Large intestine (tissue), 3 donors: ENCODE results near the gene MR1. TPM values are rescaled to one million over a fixed set of nuclear protein-coding genes. Genes with fewer than 3 reads are reported as not detected.

Experiments used
- DNase-seq, 2 donors: peaks; one replicate each; pipeline versions ENCODE4 v3.0.0 to v3.0.0-alpha.2; 2013
- H3K27ac ChIP-seq: one replicate; pipeline ENCODE4 v1.5.1; 2013; ENCODE audit warnings: low read length
- H3K27me3 ChIP-seq: 2 replicates; pipeline ENCODE4 v1.6.1; 2013; ENCODE audit warnings: low read length; ENCODE audit not compliant: control insufficient read depth, insufficient read depth
- H3K36me3 ChIP-seq: 2 replicates; pipeline ENCODE4 v1.6.1; 2013; ENCODE audit warnings: low read length; ENCODE audit not compliant: control insufficient read depth, insufficient read depth
- H3K4me1 ChIP-seq: one replicate; pipeline ENCODE4 v1.6.1; 2013; ENCODE audit warnings: low read length; ENCODE audit not compliant: control insufficient read depth, insufficient read depth
- H3K4me3 ChIP-seq: one replicate; pipeline ENCODE4 v1.5.1; 2013; ENCODE audit warnings: low read length
- H3K9me3 ChIP-seq: one replicate; pipeline ENCODE4 v1.6.1; 2013; ENCODE audit warnings: mild to moderate bottlenecking, low read depth, low read length, moderate library complexity; ENCODE audit not compliant: control insufficient read depth
- WGBS: methylation state at CpG from one replicate; pipeline ENCODE4 v1.1.5; 2013; ENCODE audit warnings: low lambda C conversion rate; ENCODE audit not compliant: insufficient coverage; 5-methylcytosine and 5-hydroxymethylcytosine counted together
- polyA plus RNA-seq: library from polyadenylated mRNA; unstranded; fragments of 120-200 nt; gene quantifications from one replicate; pipeline ENCODE4 v1.2.1, GENCODE V29; 2013

Gene MR1
- polyA plus RNA-seq, 1 donor: 10.9 TPM

GRCh38 chr1:181064011-181064623, 30.3 kb downstream of the MR1 start:
- H3K27ac ChIP-seq: peak overlapping the region; percentile 19
- H3K36me3 ChIP-seq: no peaks in the 10 kb centered on the region
- 40% methylated on average over 1 of the region's 6 CpGs for WGBS
- H3K9me3 ChIP-seq: no peaks in the 10 kb centered on the region
- H3K27me3 ChIP-seq: no peaks in the 10 kb centered on the region
- H3K4me1 ChIP-seq: peaks cover 3% of the 10 kb centered on the region
- DNase-seq: peak in 1 of 2 donors; percentile 38
- H3K4me3 ChIP-seq: no peak overlapping the region

GRCh38 chr1:181064702-181065101, 30.9 kb downstream of the MR1 start:
- H3K4me1 ChIP-seq: peaks cover 3% of the 10 kb centered on the region
- H3K27ac ChIP-seq: no peak overlapping the region
- H3K9me3 ChIP-seq: no peaks in the 10 kb centered on the region
- no CpG with 5 or more reads among the region's 1 CpG for WGBS
- no peak for DNase-seq
- no peaks in the 10 kb centered on the region for H3K36me3 ChIP-seq
- H3K4me3 ChIP-seq: no peak overlapping the region
- H3K27me3 ChIP-seq: no peaks in the 10 kb centered on the region

GRCh38 chr1:181073638-181074037, 39.9 kb downstream of the MR1 start:
- Histone ChIP-seq H3K9me3 (no peaks in the 10 kb centered on the region), H3K4me1 (no peaks in the 10 kb centered on the region), H3K4me3 (no peak overlapping the region), H3K36me3 (no peaks in the 10 kb centered on the region), H3K27ac (no peak overlapping the region), H3K27me3 (peaks cover 4% of the 10 kb centered on the region)
- WGBS: no CpG with 5 or more reads among the region's 10 CpGs
- no peak for DNase-seq

DNA sequence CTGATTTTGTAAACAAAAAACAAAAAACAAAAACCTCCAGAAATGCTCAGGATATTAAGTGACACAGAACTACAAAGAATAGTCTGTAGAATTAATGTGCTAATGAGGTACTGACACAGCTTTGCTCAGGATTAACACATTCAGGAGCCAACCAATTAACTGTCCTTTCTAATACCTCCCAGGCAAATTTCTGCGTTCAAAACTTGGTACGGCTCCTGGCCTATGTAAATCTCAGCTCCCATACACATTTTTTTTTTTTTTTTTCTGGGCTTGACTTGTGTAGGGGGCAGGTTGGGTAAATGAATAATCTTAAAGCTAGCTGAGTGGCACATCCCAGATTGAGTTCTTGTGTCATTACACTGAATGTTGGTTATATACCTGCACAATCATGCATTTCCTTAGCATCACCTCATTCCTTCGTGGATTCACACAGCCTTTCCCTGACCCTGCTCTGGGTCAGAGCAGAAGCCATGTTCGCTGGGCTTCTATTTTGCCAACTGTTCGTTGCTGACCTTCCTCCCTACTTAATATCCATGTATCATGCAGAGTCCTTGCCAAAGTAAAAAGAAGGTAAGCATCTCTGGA, 42.1 kb downstream of the MR1 start:
- no peak for DNase-seq
- Histone ChIP-seq H3K27ac (no peak overlapping the region), H3K4me3 (no peak overlapping the region), H3K36me3 (no peaks in the 10 kb centered on the region), H3K4me1 (no peaks in the 10 kb centered on the region), H3K9me3 (no peaks in the 10 kb centered on the region), H3K27me3 (peaks cover 6% of the 10 kb centered on the region)
- WGBS: 20% methylated on average over 1 of the region's 5 CpGs

DNA sequence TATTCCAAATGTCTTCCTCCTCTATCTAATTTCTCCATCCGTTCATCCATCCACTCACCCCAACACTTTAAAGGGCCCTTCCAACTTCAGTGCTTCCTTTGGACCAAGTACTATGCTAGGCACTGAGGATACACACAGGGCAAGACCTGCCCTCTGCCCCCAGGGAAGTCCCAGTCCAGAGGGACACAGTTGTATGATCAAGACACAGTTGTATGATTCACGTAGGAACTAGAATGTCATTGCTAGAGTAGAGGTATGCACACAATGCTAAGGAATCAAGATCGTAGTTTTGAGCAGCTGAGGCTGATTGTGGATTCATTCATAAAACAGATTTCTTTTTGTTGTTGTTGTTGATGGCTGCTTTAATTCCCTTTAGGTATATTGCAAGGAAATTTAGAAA, 43.1 kb downstream of the MR1 start:
- 83% methylated on average over 1 of the region's 3 CpGs for WGBS

DNA sequence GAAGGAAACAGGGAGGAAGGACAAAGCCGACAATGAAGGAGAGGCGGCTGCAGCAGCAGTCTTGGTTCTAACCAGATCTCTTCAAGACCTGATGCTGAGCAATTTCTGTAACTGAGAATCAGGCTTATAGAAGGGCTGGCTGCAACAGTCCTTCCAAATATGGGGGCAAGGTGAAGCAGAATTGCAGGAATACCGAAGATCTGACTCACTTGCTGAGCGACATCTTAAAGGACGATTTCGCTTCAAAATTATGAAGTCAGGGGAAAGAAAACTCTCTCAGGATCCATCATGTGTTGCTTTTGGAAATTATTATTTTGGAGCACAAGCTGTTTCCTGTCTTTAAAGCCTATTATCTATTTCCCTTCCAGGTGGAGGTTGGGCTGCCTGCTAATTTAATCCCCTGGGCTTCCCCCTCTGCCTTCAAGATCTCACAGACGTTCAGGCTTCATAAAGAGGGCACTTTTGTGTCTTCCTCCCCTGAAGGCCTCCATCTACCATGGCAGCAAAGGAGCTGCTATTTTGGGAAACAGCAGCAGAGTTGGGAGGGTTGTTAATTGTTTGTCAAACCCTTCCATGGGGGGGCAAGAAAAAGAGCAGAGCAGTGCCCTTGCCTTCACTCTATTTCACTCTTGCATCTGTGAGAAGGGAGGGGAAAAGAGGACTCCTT, 43.9 kb downstream of the MR1 start:
- Histone ChIP-seq H3K27ac (peak overlapping the region; percentile 28), H3K4me1 (no peaks in the 10 kb centered on the region), H3K27me3 (peaks cover 6% of the 10 kb centered on the region), H3K4me3 (no peak overlapping the region), H3K36me3 (no peaks in the 10 kb centered on the region), H3K9me3 (no peaks in the 10 kb centered on the region)
- no peak for DNase-seq
- WGBS: no CpG with 5 or more reads among the region's 7 CpGs

More for the DNA sequence above, 43.1 kb downstream of the MR1 start:
- Histone ChIP-seq H3K36me3 (no peaks in the 10 kb centered on the region), H3K4me1 (no peaks in the 10 kb centered on the region), H3K27me3 (peaks cover 6% of the 10 kb centered on the region), H3K27ac (no peak overlapping the region), H3K4me3 (no peak overlapping the region), H3K9me3 (no peaks in the 10 kb centered on the region)
- DNase-seq: no peak

GRCh38 chr1:181079382-181079781, 45.6 kb downstream of the MR1 start:
- Histone ChIP-seq H3K4me1 (no peaks in the 10 kb centered on the region), H3K27me3 (peaks cover 6% of the 10 kb centered on the region), H3K9me3 (no peaks in the 10 kb centered on the region), H3K4me3 (no peak overlapping the region), H3K27ac (no peak overlapping the region), H3K36me3 (no peaks in the 10 kb centered on the region)
- DNase-seq: no peak
- no CpG with 5 or more reads among the region's 2 CpGs for WGBS

GRCh38 chr1:181079920-181080319, 46.1 kb downstream of the MR1 start:
- no peak overlapping the region for H3K4me3 ChIP-seq
- H3K9me3 ChIP-seq: no peaks in the 10 kb centered on the region
- 100% methylated on average over 2 of the region's 4 CpGs for WGBS

DNA sequence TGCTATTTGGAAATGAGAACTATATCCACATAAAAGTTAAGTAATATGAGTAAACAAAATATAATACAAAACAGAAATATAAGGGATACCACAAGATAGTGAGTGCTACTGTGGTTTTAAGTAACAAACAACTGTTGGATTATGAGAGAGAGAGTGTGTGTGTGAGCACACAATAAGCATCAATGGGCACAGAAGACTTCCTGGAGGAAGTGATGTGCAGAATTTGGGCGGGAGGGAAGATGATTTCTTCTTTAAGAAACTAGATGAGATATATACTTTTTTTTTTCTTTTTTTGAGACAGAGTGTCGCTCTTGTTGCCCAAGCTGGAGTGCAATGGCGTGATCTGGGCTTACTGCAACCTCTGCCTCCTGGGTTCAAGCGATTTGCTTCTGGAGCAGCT, 46.8 kb downstream of the MR1 start:
- WGBS: no CpG with 5 or more reads among the region's 4 CpGs
- no peak overlapping the region for H3K4me3 ChIP-seq
- no peaks in the 10 kb centered on the region for H3K9me3 ChIP-seq
- H3K27ac ChIP-seq: no peak overlapping the region
- no peaks in the 10 kb centered on the region for H3K36me3 ChIP-seq
- no peak for DNase-seq
- no peaks in the 10 kb centered on the region for H3K4me1 ChIP-seq
- H3K27me3 ChIP-seq: peaks cover 6% of the 10 kb centered on the region

More at GRCh38 chr1:181079920-181080319, 46.1 kb downstream of the MR1 start:
- Histone ChIP-seq H3K27me3 (peaks cover 6% of the 10 kb centered on the region), H3K27ac (no peak overlapping the region), H3K36me3 (no peaks in the 10 kb centered on the region), H3K4me1 (no peaks in the 10 kb centered on the region)
- no peak for DNase-seq

- no peak for DNase-seq
- WGBS: no CpG with 5 or more reads among the region's 3 CpGs
- no peak overlapping the region for H3K4me3 ChIP-seq
- H3K9me3 ChIP-seq: no peaks in the 10 kb centered on the region
- H3K4me1 ChIP-seq: no peaks in the 10 kb centered on the region
- no peak overlapping the region for H3K27ac ChIP-seq
- no peaks in the 10 kb centered on the region for H3K36me3 ChIP-seq
- peaks cover 6% of the 10 kb centered on the region for H3K27me3 ChIP-seq
These were observed 47.6 kb downstream of the MR1 start for GRCh38 chr1:181081395-181081794.
